GM23338 (cell line): ENCODE data around the gene XXYLT1. TPM values are rescaled to one million over a fixed set of nuclear protein-coding genes. Genes with fewer than 3 reads are reported as not detected.

Source experiments
- ATAC-seq: fragments of 200-7000 bp; cut with Tn5 transposase; 3 replicates; pipeline ENCODE4 v1.9.1; 2020
- DNase-seq: peaks from one replicate; pipeline ENCODE4 v3.0.0-alpha.2; 2015; ENCODE audit warnings: low spot score
- H2AFZ ChIP-seq: fragments of 200-600 bp; sonication (generic); 2 replicates; pipeline ENCODE4 v1.8.0; 2016; ENCODE audit warnings: antibody characterized with exemption, mild to moderate bottlenecking, moderate library complexity
- H3F3A ChIP-seq: fragments of 200-600 bp; sonication (generic); replicated peaks from 2 replicates; pipeline ENCODE4 v1.8.0; 2017; ENCODE audit warnings: antibody characterized with exemption, mixed run types, low read depth
- H3K27ac ChIP-seq: fragments of 200-600 bp; sonication (generic); 2 replicates; pipeline ENCODE4 v1.6.1; 2016; ENCODE audit warnings: low read depth
- H3K27me3 ChIP-seq: fragments of 200-600 bp; sonication (generic); 2 replicates; pipeline ENCODE4 v1.8.0; 2016; ENCODE audit warnings: mild to moderate bottlenecking, mixed run types, moderate library complexity; ENCODE audit not compliant: insufficient read depth
- H3K36me3 ChIP-seq: fragments of 200-600 bp; sonication (generic); 2 replicates; pipeline ENCODE4 v1.8.0; 2016; ENCODE audit warnings: mild to moderate bottlenecking; ENCODE audit not compliant: insufficient read depth
- H3K4me1 ChIP-seq: fragments of 200-600 bp; sonication (generic); 2 replicates; pipeline ENCODE4 v1.8.0; 2016; ENCODE audit warnings: mild to moderate bottlenecking, moderate library complexity; ENCODE audit not compliant: insufficient read depth
- H3K4me2 ChIP-seq: fragments of 200-600 bp; sonication (generic); 2 replicates; pipeline ENCODE4 v1.7.1; 2017; ENCODE audit warnings: mixed run types
- H3K4me3 ChIP-seq: fragments of 200-600 bp; sonication (generic); 2 replicates; pipeline ENCODE4 v1.6.1; 2016; ENCODE audit warnings: mixed run types
- H3K79me2 ChIP-seq: fragments of 200-600 bp; sonication (generic); replicated peaks from 2 replicates; pipeline ENCODE4 v1.8.0; 2017; ENCODE audit warnings: mild to moderate bottlenecking; ENCODE audit not compliant: insufficient read depth
- H3K9me2 ChIP-seq: fragments of 200-600 bp; sonication (generic); 2 replicates; pipeline ENCODE4 v1.8.0; 2017; ENCODE audit not compliant: insufficient read depth
- H4K20me1 ChIP-seq: fragments of 200-600 bp; sonication (generic); replicated peaks from 2 replicates; pipeline ENCODE4 v1.8.0; 2017; ENCODE audit warnings: mild to moderate bottlenecking; ENCODE audit not compliant: insufficient read depth
- H3K27ac Mint-ChIP-seq: 2 replicates; pipeline ENCODE4 v1.8.0; 2020; ENCODE audit warnings: inconsistent platforms, mild to moderate bottlenecking, moderate library complexity, mixed read lengths
- H3K27me3 Mint-ChIP-seq: 3 replicates; pipeline ENCODE4 v1.8.0; 2022; ENCODE audit warnings: low read depth, mild to moderate bottlenecking, moderate library complexity, mixed read lengths, inconsistent platforms; ENCODE audit not compliant: insufficient read depth, poor library complexity
- H3K36me3 Mint-ChIP-seq: 3 replicates; pipeline ENCODE4 v1.8.0; 2021; ENCODE audit warnings: low read depth, mild to moderate bottlenecking, inconsistent platforms, moderate library complexity, mixed read lengths
- H3K4me1 Mint-ChIP-seq: 3 replicates; pipeline ENCODE4 v1.8.0; 2020; ENCODE audit warnings: mild to moderate bottlenecking, inconsistent platforms, mixed read lengths
- H3K4me3 Mint-ChIP-seq: 3 replicates; pipeline ENCODE4 v1.8.0; 2021; ENCODE audit warnings: moderate library complexity, mild to moderate bottlenecking, inconsistent platforms, mixed read lengths
- H3K9me3 Mint-ChIP-seq: 3 replicates; pipeline ENCODE4 v1.8.0; 2020; ENCODE audit warnings: moderate library complexity, mild to moderate bottlenecking, inconsistent platforms, mixed read lengths
- CREB1 ChIP-seq: fragments of 250-450 bp; sonication (Bioruptor Pico); IDR thresholded peaks from 2 replicates; pipeline ENCODE4 v1.5.0; 2020; ENCODE audit warnings: low read depth, mild to moderate bottlenecking, moderate library complexity
- ETS1 ChIP-seq: IDR thresholded peaks from 2 replicates; pipeline ENCODE4 v1.6.1; 2016; ENCODE audit warnings: antibody characterized with exemption
- EZH2 ChIP-seq: fragments of 200-600 bp; sonication (generic); IDR thresholded peaks from one replicate; pipeline ENCODE4 v1.8.0; 2017; ENCODE audit warnings: antibody characterized with exemption, mild to moderate bottlenecking, low read depth; ENCODE audit not compliant: unreplicated experiment
- EZH2phosphoT487 ChIP-seq: fragments of 200-600 bp; sonication (generic); IDR thresholded peaks from one replicate; pipeline ENCODE4 v1.8.1; 2018; ENCODE audit warnings: antibody characterized with exemption; ENCODE audit not compliant: unreplicated experiment
- JUNB ChIP-seq: IDR thresholded peaks from one replicate; pipeline ENCODE4 v1.6.1; 2016; ENCODE audit warnings: antibody characterized with exemption; ENCODE audit not compliant: unreplicated experiment
- NANOG ChIP-seq: IDR thresholded peaks from 2 replicates; pipeline ENCODE4 v1.6.1; 2016; ENCODE audit warnings: antibody characterized with exemption, borderline replicate concordance
- POLR2AphosphoS5 ChIP-seq: IDR thresholded peaks from 2 replicates; pipeline ENCODE4 v1.6.1; 2016; ENCODE audit warnings: antibody characterized with exemption, low read depth
- STAT1 ChIP-seq: IDR thresholded peaks from one replicate; pipeline ENCODE4 v1.6.1; 2016; ENCODE audit warnings: antibody characterized with exemption; ENCODE audit not compliant: unreplicated experiment
- ZNF114 ChIP-seq: fragments of 250-450 bp; sonication (Bioruptor Pico); IDR thresholded peaks from 2 replicates; pipeline ENCODE4 v1.5.0; 2020; ENCODE audit warnings: mild to moderate bottlenecking, moderate library complexity
- ZNF331 ChIP-seq: fragments of 250-450 bp; sonication (Bioruptor Pico); IDR thresholded peaks from 2 replicates; pipeline ENCODE4 v1.5.0; 2020; ENCODE audit warnings: low read depth, mild to moderate bottlenecking, moderate library complexity
- ZNF462 ChIP-seq: fragments of 250-450 bp; sonication (Bioruptor Pico); IDR thresholded peaks from 2 replicates; pipeline ENCODE4 v1.5.0; 2020; ENCODE audit warnings: mild to moderate bottlenecking, moderate library complexity
- polyA plus RNA-seq: library from polyadenylated mRNA; unstranded; fragments of >200 nt; fragmentation: Nextera tagmentation; extraction: Ambion mirVana; gene quantifications from 2 replicates; pipeline ENCODE4 v1.2.1, GENCODE V29; 2016
- total RNA-seq: library from RNA; depleted of rRNA; stranded (reverse); fragments of >200 nt; shearing (Covaris generic); gene quantifications from 2 replicates; pipeline ENCODE4 v1.2.3, GENCODE V29; 2014
- TF ChIP-seq, protein P1 (sequence below), 2 experiments: fragments of 200-600 bp in 1 of 2; sonication (generic) in 1 of 2; conservative IDR thresholded peaks; 2 replicates each; pipeline versions ENCODE4 v1.5.1 to v1.6.1; 2016 to 2017; ENCODE audit warnings: antibody characterized with exemption in 2 of 2, low read depth in 2 of 2, mild to moderate bottlenecking in 2 of 2, moderate library complexity in 1 of 2
- TF ChIP-seq, protein P2 (sequence below): IDR thresholded peaks from one replicate; pipeline ENCODE4 v1.6.1; 2018; ENCODE audit warnings: antibody characterized with exemption; ENCODE audit not compliant: unreplicated experiment

XXYLT1 gene
- total and polyA plus RNA-seq, 2 experiments from 2014 or later, result 13.5 to 34.8 TPM

- H3F3A ChIP-seq, result no peaks in the 10 kb centered on the region
These were observed 193.9 kb downstream of the XXYLT1 start for GRCh38 chr3:195076981-195077610.

More at GRCh38 chr3:195076981-195077610, 193.9 kb downstream of the XXYLT1 start:
- Histone ChIP-seq H3K4me2 (no peak overlapping the region), H4K20me1 (no peaks in the 10 kb centered on the region; the same call in 1 of the 2 replicates), H2AFZ (no peak overlapping the region), H3K4me3 (no peak overlapping the region), H3K27me3 (no peaks in the 10 kb centered on the region), H3K9me2 (no peaks in the 10 kb centered on the region), H3K36me3 (no peaks in the 10 kb centered on the region), H3K79me2 (no peaks in the 10 kb centered on the region; the same call in 1 of the 2 replicates), H3K4me1 (peaks cover 10% of the 10 kb centered on the region; the same call in 1 of the 2 replicates), H3K27ac (no peak overlapping the region)
- peaks cover 11% of the 10 kb centered on the region for H3K27me3 Mint-ChIP-seq
- no peak overlapping the region for H3K27ac Mint-ChIP-seq
- TF ChIP-seq EZH2 (no peak), JUNB (no peak), CREB1 (CRISPR knock-in tag) (no peak), ZNF114 (no peak), ETS1 (no peak), POLR2AphosphoS5 (no peak), ZNF331 (CRISPR knock-in tag) (no peak), NANOG (no peak), STAT1 (no peak), EZH2phosphoT487 (no peak), ZNF462 (CRISPR knock-in tag) (no peak)
- TF ChIP-seq, protein P1, sequence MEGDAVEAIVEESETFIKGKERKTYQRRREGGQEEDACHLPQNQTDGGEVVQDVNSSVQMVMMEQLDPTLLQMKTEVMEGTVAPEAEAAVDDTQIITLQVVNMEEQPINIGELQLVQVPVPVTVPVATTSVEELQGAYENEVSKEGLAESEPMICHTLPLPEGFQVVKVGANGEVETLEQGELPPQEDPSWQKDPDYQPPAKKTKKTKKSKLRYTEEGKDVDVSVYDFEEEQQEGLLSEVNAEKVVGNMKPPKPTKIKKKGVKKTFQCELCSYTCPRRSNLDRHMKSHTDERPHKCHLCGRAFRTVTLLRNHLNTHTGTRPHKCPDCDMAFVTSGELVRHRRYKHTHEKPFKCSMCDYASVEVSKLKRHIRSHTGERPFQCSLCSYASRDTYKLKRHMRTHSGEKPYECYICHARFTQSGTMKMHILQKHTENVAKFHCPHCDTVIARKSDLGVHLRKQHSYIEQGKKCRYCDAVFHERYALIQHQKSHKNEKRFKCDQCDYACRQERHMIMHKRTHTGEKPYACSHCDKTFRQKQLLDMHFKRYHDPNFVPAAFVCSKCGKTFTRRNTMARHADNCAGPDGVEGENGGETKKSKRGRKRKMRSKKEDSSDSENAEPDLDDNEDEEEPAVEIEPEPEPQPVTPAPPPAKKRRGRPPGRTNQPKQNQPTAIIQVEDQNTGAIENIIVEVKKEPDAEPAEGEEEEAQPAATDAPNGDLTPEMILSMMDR (conservative IDR thresholded peaks at IDR 0.05; ENCODE audit: low read depth in 2 of 2), result no peak
- TF ChIP-seq, protein P2, sequence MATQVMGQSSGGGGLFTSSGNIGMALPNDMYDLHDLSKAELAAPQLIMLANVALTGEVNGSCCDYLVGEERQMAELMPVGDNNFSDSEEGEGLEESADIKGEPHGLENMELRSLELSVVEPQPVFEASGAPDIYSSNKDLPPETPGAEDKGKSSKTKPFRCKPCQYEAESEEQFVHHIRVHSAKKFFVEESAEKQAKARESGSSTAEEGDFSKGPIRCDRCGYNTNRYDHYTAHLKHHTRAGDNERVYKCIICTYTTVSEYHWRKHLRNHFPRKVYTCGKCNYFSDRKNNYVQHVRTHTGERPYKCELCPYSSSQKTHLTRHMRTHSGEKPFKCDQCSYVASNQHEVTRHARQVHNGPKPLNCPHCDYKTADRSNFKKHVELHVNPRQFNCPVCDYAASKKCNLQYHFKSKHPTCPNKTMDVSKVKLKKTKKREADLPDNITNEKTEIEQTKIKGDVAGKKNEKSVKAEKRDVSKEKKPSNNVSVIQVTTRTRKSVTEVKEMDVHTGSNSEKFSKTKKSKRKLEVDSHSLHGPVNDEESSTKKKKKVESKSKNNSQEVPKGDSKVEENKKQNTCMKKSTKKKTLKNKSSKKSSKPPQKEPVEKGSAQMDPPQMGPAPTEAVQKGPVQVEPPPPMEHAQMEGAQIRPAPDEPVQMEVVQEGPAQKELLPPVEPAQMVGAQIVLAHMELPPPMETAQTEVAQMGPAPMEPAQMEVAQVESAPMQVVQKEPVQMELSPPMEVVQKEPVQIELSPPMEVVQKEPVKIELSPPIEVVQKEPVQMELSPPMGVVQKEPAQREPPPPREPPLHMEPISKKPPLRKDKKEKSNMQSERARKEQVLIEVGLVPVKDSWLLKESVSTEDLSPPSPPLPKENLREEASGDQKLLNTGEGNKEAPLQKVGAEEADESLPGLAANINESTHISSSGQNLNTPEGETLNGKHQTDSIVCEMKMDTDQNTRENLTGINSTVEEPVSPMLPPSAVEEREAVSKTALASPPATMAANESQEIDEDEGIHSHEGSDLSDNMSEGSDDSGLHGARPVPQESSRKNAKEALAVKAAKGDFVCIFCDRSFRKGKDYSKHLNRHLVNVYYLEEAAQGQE, result no peak
- no peak for DNase-seq
- no peaks in the 10 kb centered on the region for H3K9me3 Mint-ChIP-seq
- no peaks in the 10 kb centered on the region for H3K36me3 Mint-ChIP-seq
- H3K4me3 Mint-ChIP-seq, result no peak overlapping the region
- no peak for ATAC-seq
- H3K4me1 Mint-ChIP-seq, result peaks cover 35% of the 10 kb centered on the region
